Subcutaneous adipose tissue (tissue), 4 donors: ENCODE measurements around the gene MPHOSPH10. TPM values are rescaled to one million over a fixed set of nuclear protein-coding genes. Genes with fewer than 3 reads are reported as not detected.

ENCODE experiments used
- CTCF ChIP-seq: fragments of 450-650 bp; IDR thresholded peaks from one replicate; pipeline ENCODE4 v1.5.1; 2016; ENCODE audit warnings: low read depth, mild to moderate bottlenecking, control low read depth, antibody characterized with exemption, moderate library complexity
- total RNA-seq, 4 donors: library from RNA; depleted of rRNA; stranded (reverse); fragments of >200 nt; gene quantifications; one replicate each; pipeline ENCODE4 v1.1.0, GENCODE V29; 2016

The MPHOSPH10 gene
- total RNA-seq, 4 donors from 2014 or later = 16.1 to 31.6 (median 23.5) TPM

GRCh38 chr2:71156573-71156972 is 26.1 kb downstream of the MPHOSPH10 start:
- no peak for TF ChIP-seq CTCF

- no peak for TF ChIP-seq CTCF
Measured at GRCh38 chr2:71157124-71157793, 26.8 kb downstream of the MPHOSPH10 start.

GRCh38 chr2:71166812-71167211 is 36.4 kb downstream of the MPHOSPH10 start:
- no peak for TF ChIP-seq CTCF

- TF ChIP-seq CTCF = no peak
Measured at GRCh38 chr2:71173096-71173495, 42.7 kb downstream of the MPHOSPH10 start.

GRCh38 chr2:71174207-71174606 is 43.8 kb downstream of the MPHOSPH10 start:
- no peak for TF ChIP-seq CTCF

GRCh38 chr2:71181316-71181715 is 50.9 kb downstream of the MPHOSPH10 start:
- TF ChIP-seq CTCF = no peak

GRCh38 chr2:71186973-71187372 is 56.5 kb downstream of the MPHOSPH10 start:
- no peak for TF ChIP-seq CTCF
